Astrocyte (in vitro differentiated cells and primary cell): Measurements from ENCODE around the gene SYDE2.
"Not testable (repeated sequence)": the region's sequence is repeated elsewhere in the genome, so short reads cannot be mapped to it uniquely, and the experiment has no call there.

ENCODE experiments used
- EZH2 ChIP-seq: IDR thresholded peaks from 2 replicates; pipeline ENCODE4 v1.6.1; 2012; ENCODE audit warnings: mild to moderate bottlenecking, low read length, inconsistent platforms; ENCODE audit not compliant: insufficient read depth
- TF ChIP-seq, protein P1 (sequence below): IDR thresholded peaks from 2 replicates; pipeline ENCODE4 v1.5.1; 2011; ENCODE audit warnings: low read depth, mild to moderate bottlenecking, inconsistent platforms, low read length, moderate library complexity; ENCODE audit not compliant: insufficient read depth

DNA sequence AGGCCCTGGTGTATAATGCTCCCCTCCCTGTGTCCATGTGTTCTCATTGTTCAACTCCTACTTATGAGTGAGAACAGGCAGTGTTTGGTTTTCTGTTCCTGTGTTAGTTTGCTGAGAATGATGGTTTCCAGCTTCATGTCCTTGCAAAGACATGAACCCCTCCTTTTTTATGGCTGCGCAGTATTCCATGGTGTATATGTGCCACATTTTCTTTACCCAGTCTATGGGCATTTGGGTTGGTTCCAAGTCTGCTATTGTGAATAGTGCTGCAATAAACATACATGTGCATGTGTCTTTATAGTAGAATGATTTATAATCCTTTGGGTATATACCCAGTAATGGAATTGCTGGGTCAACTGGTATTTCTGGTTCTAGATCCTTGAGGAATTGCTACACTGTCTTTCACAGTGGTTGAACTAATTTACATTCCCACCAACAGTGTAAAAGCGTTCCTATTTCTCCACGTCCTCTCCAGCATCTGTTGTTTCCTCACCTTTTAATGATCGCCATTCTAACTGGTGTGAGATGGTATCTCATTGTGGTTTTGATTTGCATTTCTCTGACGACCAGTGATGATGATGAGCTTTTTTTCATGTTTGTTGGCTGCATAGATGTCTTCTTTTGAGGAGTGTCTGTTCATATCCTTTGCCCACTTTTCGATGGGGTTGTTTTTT is 54.4 kb downstream of the SYDE2 start:
- TF ChIP-seq, protein P1, sequence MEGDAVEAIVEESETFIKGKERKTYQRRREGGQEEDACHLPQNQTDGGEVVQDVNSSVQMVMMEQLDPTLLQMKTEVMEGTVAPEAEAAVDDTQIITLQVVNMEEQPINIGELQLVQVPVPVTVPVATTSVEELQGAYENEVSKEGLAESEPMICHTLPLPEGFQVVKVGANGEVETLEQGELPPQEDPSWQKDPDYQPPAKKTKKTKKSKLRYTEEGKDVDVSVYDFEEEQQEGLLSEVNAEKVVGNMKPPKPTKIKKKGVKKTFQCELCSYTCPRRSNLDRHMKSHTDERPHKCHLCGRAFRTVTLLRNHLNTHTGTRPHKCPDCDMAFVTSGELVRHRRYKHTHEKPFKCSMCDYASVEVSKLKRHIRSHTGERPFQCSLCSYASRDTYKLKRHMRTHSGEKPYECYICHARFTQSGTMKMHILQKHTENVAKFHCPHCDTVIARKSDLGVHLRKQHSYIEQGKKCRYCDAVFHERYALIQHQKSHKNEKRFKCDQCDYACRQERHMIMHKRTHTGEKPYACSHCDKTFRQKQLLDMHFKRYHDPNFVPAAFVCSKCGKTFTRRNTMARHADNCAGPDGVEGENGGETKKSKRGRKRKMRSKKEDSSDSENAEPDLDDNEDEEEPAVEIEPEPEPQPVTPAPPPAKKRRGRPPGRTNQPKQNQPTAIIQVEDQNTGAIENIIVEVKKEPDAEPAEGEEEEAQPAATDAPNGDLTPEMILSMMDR, result not testable (repeated sequence)
- TF ChIP-seq EZH2, result not testable (repeated sequence)
